Liver (tissue), 9 donors: ENCODE measurements around the gene FBN1. TPM values are rescaled to one million over a fixed set of nuclear protein-coding genes. Genes with fewer than 3 reads are reported as not detected.

ENCODE experiments used
- DNase-seq: peaks from one replicate; pipeline ENCODE4 v3.0.0-alpha.2; 2017; ENCODE audit warnings: low spot score
- H3K27ac ChIP-seq, 2 donors: one replicate each; pipeline ENCODE4 v1.7.0; 2013; ENCODE audit warnings: inconsistent platforms in 2 of 2, low read length in 2 of 2, control low read depth in 1 of 2, low read depth in 1 of 2, mild to moderate bottlenecking in 1 of 2
- H3K27me3 ChIP-seq, 4 donors: one replicate each; pipeline versions ENCODE4 v1.6.1 to v1.7.0; 2013; ENCODE audit warnings: low read length in 3 of 4, inconsistent platforms in 1 of 4, mild to moderate bottlenecking in 1 of 4, moderate library complexity in 1 of 4; ENCODE audit not compliant: control insufficient read depth in 4 of 4, insufficient read depth in 4 of 4
- H3K36me3 ChIP-seq, 4 donors: one replicate each; pipeline versions ENCODE4 v1.6.1 to v1.7.0; 2013; ENCODE audit warnings: low read length in 3 of 4, mild to moderate bottlenecking in 3 of 4, low read depth in 1 of 4, moderate library complexity in 1 of 4; ENCODE audit not compliant: control insufficient read depth in 4 of 4, insufficient read depth in 3 of 4
- H3K4me1 ChIP-seq, 4 donors: one replicate each; pipeline versions ENCODE4 v1.6.1 to v1.7.0; 2013; ENCODE audit warnings: low read length in 3 of 4, mild to moderate bottlenecking in 3 of 4, moderate library complexity in 1 of 4; ENCODE audit not compliant: control insufficient read depth in 4 of 4, insufficient read depth in 4 of 4
- H3K4me3 ChIP-seq, 3 donors: one replicate each; pipeline versions ENCODE4 v1.6.1 to v1.7.0; 2013; ENCODE audit warnings: low read length in 3 of 3, control low read depth in 1 of 3, low read depth in 1 of 3, mild to moderate bottlenecking in 1 of 3
- H3K9ac ChIP-seq, 2 donors: one replicate each; pipeline ENCODE4 v1.7.0; 2013; ENCODE audit warnings: low read length in 2 of 2, mild to moderate bottlenecking in 2 of 2, moderate library complexity in 2 of 2, control low read depth in 1 of 2, low read depth in 1 of 2
- H3K9me3 ChIP-seq, 4 donors: one replicate each; pipeline versions ENCODE4 v1.6.1 to v1.7.0; 2013; ENCODE audit warnings: low read length in 3 of 4; ENCODE audit not compliant: control insufficient read depth in 4 of 4
- EGR1 ChIP-seq, 2 donors: IDR thresholded peaks; 2 replicates each; pipeline ENCODE4 v1.6.1; 2016 to 2018; ENCODE audit warnings: antibody characterized with exemption in 2 of 2, low read depth in 2 of 2
- FOXA1 ChIP-seq: IDR thresholded peaks from 2 replicates; pipeline ENCODE4 v1.6.1; 2016; ENCODE audit warnings: antibody characterized with exemption
- FOXA2 ChIP-seq: IDR thresholded peaks from 2 replicates; pipeline ENCODE4 v1.6.1; 2016; ENCODE audit warnings: antibody characterized with exemption
- GABPA ChIP-seq, 2 donors: IDR thresholded peaks in 1 of 2; conservative IDR thresholded peaks in 1 of 2; 2 replicates each; pipeline ENCODE4 v1.6.1; 2016; ENCODE audit warnings: antibody characterized with exemption in 2 of 2, mild to moderate bottlenecking in 1 of 2, moderate library complexity in 1 of 2
- HNF4A ChIP-seq, 2 donors: conservative IDR thresholded peaks; 2 replicates each; pipeline ENCODE4 v1.6.1; 2016; ENCODE audit warnings: antibody characterized with exemption in 2 of 2, mild to moderate bottlenecking in 2 of 2
- HNF4G ChIP-seq: IDR thresholded peaks from 2 replicates; pipeline ENCODE4 v1.6.1; 2016; ENCODE audit warnings: antibody characterized with exemption
- JUND ChIP-seq, 2 donors: IDR thresholded peaks; 2 replicates each; pipeline ENCODE4 v1.6.1; 2016; ENCODE audit warnings: antibody characterized with exemption in 2 of 2
- NR2F2 ChIP-seq: IDR thresholded peaks from 2 replicates; pipeline ENCODE4 v1.6.1; 2016; ENCODE audit warnings: antibody characterized with exemption
- RXRA ChIP-seq, 2 donors: IDR thresholded peaks; 2 replicates each; pipeline ENCODE4 v1.6.1; 2017 to 2018; ENCODE audit warnings: antibody characterized with exemption in 2 of 2, mild to moderate bottlenecking in 1 of 2
- SP1 ChIP-seq: IDR thresholded peaks from 2 replicates; pipeline ENCODE4 v1.6.1; 2018; ENCODE audit warnings: antibody characterized with exemption, mild to moderate bottlenecking
- TAF1 ChIP-seq: conservative IDR thresholded peaks from 2 replicates; pipeline ENCODE4 v1.6.1; 2016; ENCODE audit warnings: antibody characterized with exemption, mild to moderate bottlenecking
- YY1 ChIP-seq: IDR thresholded peaks from 2 replicates; pipeline ENCODE4 v1.6.1; 2016; ENCODE audit warnings: antibody characterized with exemption, mild to moderate bottlenecking
- WGBS: extraction: QIAGEN DNeasy Blood & Tissue Kit; methylation state at CpG from one replicate; pipeline ENCODE4 v1.1.7; 2013; 5-methylcytosine and 5-hydroxymethylcytosine counted together
- polyA plus RNA-seq, 2 donors: library from polyadenylated mRNA; stranded (reverse) in 1 of 2; unstranded in 1 of 2; fragments of 200-250 nt in 1 of 2; fragments of >200 nt in 1 of 2; fragmentation: Nextera tagmentation in 1 of 2; extraction: Ambion mirVana in 1 of 2; gene quantifications; one replicate each; pipeline versions ENCODE4 v1.2.1 to v1.2.3, GENCODE V29; 2013 to 2015
- total RNA-seq, 2 donors: library from RNA; depleted of rRNA; stranded (reverse); fragments of >200 nt; gene quantifications; one replicate each; pipeline ENCODE4 v1.2.3, GENCODE V29; 2014
- TF ChIP-seq, protein P1 (sequence below): IDR thresholded peaks from 2 replicates; pipeline ENCODE4 v1.6.1; 2016; ENCODE audit warnings: antibody characterized with exemption
- TF ChIP-seq, protein P2 (sequence below): IDR thresholded peaks from 2 replicates; pipeline ENCODE4 v1.6.1; 2016; ENCODE audit warnings: antibody characterized with exemption, mild to moderate bottlenecking
- TF ChIP-seq, protein P3 (sequence below): fragments of 150-350 bp; IDR thresholded peaks from 2 replicates; pipeline ENCODE4 v1.5.1; 2017; ENCODE audit warnings: improper control_type of control experiment, low read depth, low read length; ENCODE audit not compliant: missing input control
- TF ChIP-seq, protein P4 (sequence below): IDR thresholded peaks from 2 replicates; pipeline ENCODE4 v1.6.1; 2016; ENCODE audit warnings: antibody characterized with exemption
- TF ChIP-seq, protein P5 (sequence below): IDR thresholded peaks from 2 replicates; pipeline ENCODE4 v1.6.1; 2016; ENCODE audit warnings: antibody characterized with exemption
- donor health status: healthy.
- donor health status: healthy.
- donor health status: healthy.
- donor health status: healthy.
- donor health status: healthy.

Gene FBN1
- total and polyA plus RNA-seq, 4 donors: 1.3 to 20.1 (median 12.4) TPM

DNA sequence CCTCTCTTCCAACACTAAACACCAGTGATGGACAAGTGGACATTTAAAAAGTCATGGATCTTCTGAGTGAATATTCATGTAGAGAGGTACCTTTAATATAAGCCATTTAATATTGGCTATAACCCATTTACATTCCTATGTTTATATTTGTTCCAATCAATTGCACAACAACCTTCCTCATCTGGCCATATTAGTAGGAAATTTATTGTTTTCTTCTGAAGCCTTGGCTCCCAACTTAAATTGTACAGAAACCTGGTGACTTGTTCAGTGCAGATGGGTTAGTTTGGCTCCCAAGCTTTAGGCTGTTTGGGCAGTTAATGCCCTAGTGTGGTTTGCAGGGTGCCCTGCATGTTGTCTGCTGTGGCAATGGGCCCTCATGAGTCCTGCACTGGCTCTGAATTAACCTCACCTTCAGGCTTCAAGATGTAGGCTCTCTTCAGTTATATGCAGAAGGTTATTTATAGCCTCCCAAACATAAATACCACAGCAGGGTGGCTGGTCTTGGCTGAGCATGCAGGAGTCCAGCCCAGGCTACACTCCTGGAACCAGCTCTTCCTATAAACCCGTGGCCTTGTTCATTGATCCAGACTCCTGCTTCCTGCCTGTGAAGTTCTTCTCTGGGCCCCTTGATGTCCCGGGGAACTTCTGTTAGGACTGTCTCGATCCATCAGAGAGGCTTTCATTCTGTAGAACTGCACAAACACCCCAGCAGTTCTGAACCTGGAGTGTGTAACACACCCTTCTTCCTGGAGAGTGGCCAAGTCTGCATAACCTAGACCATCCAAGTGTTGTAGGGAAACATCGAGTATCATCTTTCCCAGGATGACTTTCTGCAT is 257.3 kb downstream of the FBN1 start:
- Histone ChIP-seq H3K9me3 (no peaks in the 10 kb centered on the region), H3K4me1 (no peaks in the 10 kb centered on the region), H3K4me3 (no peak overlapping the region), H3K27ac (no peak overlapping the region), H3K27me3 (no peaks in the 10 kb centered on the region), H3K9ac (no peak overlapping the region), H3K36me3 (no peaks in the 10 kb centered on the region)
- 74% methylated on average over 4 of the region's 4 CpGs for WGBS
- DNase-seq: no peak
- TF ChIP-seq TAF1 (no peak), GABPA (IDR thresholded peaks at IDR 0.05 in 1 of 2, conservative IDR thresholded peaks at IDR 0.05 in 1 of 2) (no peak), FOXA2 (no peak)
- TF ChIP-seq, protein P1, sequence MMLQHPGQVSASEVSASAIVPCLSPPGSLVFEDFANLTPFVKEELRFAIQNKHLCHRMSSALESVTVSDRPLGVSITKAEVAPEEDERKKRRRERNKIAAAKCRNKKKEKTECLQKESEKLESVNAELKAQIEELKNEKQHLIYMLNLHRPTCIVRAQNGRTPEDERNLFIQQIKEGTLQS: no peak
- TF ChIP-seq, protein P2, sequence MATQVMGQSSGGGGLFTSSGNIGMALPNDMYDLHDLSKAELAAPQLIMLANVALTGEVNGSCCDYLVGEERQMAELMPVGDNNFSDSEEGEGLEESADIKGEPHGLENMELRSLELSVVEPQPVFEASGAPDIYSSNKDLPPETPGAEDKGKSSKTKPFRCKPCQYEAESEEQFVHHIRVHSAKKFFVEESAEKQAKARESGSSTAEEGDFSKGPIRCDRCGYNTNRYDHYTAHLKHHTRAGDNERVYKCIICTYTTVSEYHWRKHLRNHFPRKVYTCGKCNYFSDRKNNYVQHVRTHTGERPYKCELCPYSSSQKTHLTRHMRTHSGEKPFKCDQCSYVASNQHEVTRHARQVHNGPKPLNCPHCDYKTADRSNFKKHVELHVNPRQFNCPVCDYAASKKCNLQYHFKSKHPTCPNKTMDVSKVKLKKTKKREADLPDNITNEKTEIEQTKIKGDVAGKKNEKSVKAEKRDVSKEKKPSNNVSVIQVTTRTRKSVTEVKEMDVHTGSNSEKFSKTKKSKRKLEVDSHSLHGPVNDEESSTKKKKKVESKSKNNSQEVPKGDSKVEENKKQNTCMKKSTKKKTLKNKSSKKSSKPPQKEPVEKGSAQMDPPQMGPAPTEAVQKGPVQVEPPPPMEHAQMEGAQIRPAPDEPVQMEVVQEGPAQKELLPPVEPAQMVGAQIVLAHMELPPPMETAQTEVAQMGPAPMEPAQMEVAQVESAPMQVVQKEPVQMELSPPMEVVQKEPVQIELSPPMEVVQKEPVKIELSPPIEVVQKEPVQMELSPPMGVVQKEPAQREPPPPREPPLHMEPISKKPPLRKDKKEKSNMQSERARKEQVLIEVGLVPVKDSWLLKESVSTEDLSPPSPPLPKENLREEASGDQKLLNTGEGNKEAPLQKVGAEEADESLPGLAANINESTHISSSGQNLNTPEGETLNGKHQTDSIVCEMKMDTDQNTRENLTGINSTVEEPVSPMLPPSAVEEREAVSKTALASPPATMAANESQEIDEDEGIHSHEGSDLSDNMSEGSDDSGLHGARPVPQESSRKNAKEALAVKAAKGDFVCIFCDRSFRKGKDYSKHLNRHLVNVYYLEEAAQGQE: no peak
- TF ChIP-seq, protein P3, sequence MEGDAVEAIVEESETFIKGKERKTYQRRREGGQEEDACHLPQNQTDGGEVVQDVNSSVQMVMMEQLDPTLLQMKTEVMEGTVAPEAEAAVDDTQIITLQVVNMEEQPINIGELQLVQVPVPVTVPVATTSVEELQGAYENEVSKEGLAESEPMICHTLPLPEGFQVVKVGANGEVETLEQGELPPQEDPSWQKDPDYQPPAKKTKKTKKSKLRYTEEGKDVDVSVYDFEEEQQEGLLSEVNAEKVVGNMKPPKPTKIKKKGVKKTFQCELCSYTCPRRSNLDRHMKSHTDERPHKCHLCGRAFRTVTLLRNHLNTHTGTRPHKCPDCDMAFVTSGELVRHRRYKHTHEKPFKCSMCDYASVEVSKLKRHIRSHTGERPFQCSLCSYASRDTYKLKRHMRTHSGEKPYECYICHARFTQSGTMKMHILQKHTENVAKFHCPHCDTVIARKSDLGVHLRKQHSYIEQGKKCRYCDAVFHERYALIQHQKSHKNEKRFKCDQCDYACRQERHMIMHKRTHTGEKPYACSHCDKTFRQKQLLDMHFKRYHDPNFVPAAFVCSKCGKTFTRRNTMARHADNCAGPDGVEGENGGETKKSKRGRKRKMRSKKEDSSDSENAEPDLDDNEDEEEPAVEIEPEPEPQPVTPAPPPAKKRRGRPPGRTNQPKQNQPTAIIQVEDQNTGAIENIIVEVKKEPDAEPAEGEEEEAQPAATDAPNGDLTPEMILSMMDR: no peak

DNA sequence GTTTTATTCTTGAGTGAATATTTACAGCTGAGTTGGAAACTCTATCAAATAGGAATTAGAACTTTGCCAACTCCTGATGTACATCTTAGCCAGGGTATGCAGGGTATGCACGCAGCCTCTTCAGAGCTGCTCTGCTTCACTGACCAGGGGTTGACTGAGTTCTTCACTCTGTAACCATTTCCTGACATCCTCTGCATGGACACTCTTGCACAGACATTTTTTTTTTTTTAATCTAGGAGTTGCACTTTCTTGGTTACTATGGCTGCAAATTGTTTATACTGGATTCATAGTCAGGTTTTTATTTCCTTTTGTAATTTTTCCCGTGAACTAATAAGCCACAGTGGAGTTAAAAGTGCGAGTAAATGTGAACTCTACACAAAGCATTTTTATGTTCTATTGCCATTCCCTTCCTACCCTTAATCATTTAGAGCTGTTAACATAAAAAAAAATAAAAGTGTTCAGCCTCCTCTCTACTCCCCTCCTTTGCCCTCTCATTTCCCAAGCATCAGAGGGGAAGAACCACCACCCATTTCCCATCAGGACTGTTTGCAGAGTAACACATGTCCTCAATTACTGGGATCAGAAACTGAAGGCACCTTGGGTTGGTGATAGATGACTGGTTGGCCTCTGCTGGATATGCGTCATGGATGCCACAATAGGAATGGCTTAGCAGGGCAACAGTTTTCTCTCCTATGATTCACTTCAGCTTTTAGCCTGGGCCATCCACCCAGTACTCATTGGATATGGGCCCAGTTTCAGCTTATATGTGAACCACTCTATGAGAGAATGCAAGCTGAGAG is 260.3 kb downstream of the FBN1 start:
- TF ChIP-seq RXRA (IDR thresholded peaks at IDR 0.05) (no peak), YY1 (no peak), SP1 (no peak), EGR1 (IDR thresholded peaks at IDR 0.05; ENCODE audit: low read depth in 2 of 2) (no peak), GABPA (IDR thresholded peaks at IDR 0.05 in 1 of 2, conservative IDR thresholded peaks at IDR 0.05 in 1 of 2) (no peak), NR2F2 (no peak), HNF4G (no peak), FOXA1 (no peak), JUND (IDR thresholded peaks at IDR 0.05) (no peak), HNF4A (conservative IDR thresholded peaks at IDR 0.05) (no peak), TAF1 (no peak)
- TF ChIP-seq, protein P4, sequence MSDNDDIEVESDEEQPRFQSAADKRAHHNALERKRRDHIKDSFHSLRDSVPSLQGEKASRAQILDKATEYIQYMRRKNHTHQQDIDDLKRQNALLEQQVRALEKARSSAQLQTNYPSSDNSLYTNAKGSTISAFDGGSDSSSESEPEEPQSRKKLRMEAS: no peak
- TF ChIP-seq, protein P5, sequence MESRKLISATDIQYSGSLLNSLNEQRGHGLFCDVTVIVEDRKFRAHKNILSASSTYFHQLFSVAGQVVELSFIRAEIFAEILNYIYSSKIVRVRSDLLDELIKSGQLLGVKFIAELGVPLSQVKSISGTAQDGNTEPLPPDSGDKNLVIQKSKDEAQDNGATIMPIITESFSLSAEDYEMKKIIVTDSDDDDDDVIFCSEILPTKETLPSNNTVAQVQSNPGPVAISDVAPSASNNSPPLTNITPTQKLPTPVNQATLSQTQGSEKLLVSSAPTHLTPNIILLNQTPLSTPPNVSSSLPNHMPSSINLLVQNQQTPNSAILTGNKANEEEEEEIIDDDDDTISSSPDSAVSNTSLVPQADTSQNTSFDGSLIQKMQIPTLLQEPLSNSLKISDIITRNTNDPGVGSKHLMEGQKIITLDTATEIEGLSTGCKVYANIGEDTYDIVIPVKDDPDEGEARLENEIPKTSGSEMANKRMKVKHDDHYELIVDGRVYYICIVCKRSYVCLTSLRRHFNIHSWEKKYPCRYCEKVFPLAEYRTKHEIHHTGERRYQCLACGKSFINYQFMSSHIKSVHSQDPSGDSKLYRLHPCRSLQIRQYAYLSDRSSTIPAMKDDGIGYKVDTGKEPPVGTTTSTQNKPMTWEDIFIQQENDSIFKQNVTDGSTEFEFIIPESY: no peak
- no peak overlapping the region for H3K4me3 ChIP-seq
- no peak for DNase-seq
- no peaks in the 10 kb centered on the region for H3K9me3 ChIP-seq
- H3K27me3 ChIP-seq: no peaks in the 10 kb centered on the region
- WGBS: 85% methylated on average over 4 of the region's 4 CpGs
- no peak overlapping the region for H3K9ac ChIP-seq
- H3K27ac ChIP-seq: no peak overlapping the region
- H3K4me1 ChIP-seq: no peaks in the 10 kb centered on the region
- no peaks in the 10 kb centered on the region for H3K36me3 ChIP-seq
